GM12892 (cell line): ENCODE results near the gene PDIA5.

ENCODE experiments used
- POLR2AphosphoS5 ChIP-seq: IDR thresholded peaks from 2 replicates; pipeline ENCODE4 v1.6.1; 2011; ENCODE audit warnings: low read depth, low read length, control low read depth
- TAF1 ChIP-seq: IDR thresholded peaks from 2 replicates; pipeline ENCODE4 v1.6.1; 2011; ENCODE audit warnings: low read depth, mild to moderate bottlenecking, control low read depth, low read length, borderline replicate concordance

DNA sequence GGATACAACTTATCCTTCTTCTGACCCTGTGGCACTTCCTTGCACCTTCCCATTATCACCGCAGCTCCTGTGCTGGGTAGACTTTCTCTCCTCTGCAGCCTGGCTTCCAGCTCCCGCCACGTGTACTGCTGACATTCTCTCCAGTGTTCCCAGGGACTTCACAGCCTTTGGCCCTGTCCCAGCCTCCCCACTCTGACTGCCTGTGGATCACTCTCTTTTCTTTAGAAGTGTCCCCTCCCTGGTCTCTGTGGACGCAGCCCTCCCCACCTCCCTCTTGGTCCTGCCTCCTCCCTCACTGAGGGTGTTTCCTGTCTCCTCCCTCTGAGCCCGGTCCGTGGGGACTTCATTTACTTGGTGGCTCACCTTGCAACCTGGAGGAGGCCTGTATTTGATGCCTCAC is 17.4 kb downstream of the PDIA5 start:
- TF ChIP-seq TAF1 (no peak), POLR2AphosphoS5 (no peak)
